CD4-positive, alpha-beta T cell treated with Interferon alpha-2 for 1 hour (primary cell): Measurements from ENCODE around the gene PIEZO2.

Experiments used
- DNase-seq, 2 donors: peaks; one replicate each; pipeline ENCODE4 v3.0.0-alpha.2; 2020 to 2022

PIEZO2 gene

GRCh38 chr18:11024928-11025669 is 124.3 kb downstream of the PIEZO2 start:
- DNase-seq, result no peak

GRCh38 chr18:11021477-11021876 is 127.9 kb downstream of the PIEZO2 start:
- no peak for DNase-seq

GRCh38 chr18:11020877-11021414 is 128.4 kb downstream of the PIEZO2 start:
- DNase-seq, result no peak

- no peak for DNase-seq
These were observed 129.1 kb downstream of the PIEZO2 start for GRCh38 chr18:11020161-11020853.

- no peak for DNase-seq
These were observed 129.9 kb downstream of the PIEZO2 start for GRCh38 chr18:11019295-11020105.

GRCh38 chr18:11009869-11010268 is 139.5 kb downstream of the PIEZO2 start:
- DNase-seq, result no peak

GRCh38 chr18:11009147-11009546 is 140.2 kb downstream of the PIEZO2 start:
- no peak for DNase-seq

- DNase-seq, result no peak
These were observed 140.9 kb downstream of the PIEZO2 start for GRCh38 chr18:11008505-11008904.

GRCh38 chr18:11005528-11005927 is 143.8 kb downstream of the PIEZO2 start:
- DNase-seq, result no peak

GRCh38 chr18:11004951-11005350 is 144.4 kb downstream of the PIEZO2 start:
- DNase-seq, result no peak

GRCh38 chr18:11004294-11004693 is 145.1 kb downstream of the PIEZO2 start:
- DNase-seq, result no peak

GRCh38 chr18:11002796-11003195 is 146.6 kb downstream of the PIEZO2 start:
- no peak for DNase-seq

- no peak for DNase-seq
These were observed 147.1 kb downstream of the PIEZO2 start for GRCh38 chr18:11002277-11002676.

- DNase-seq, result no peak
These were observed 149.3 kb downstream of the PIEZO2 start for GRCh38 chr18:11000071-11000470.

GRCh38 chr18:10997885-10998284 is 151.5 kb downstream of the PIEZO2 start:
- no peak for DNase-seq

- no peak for DNase-seq
These were observed 153.8 kb downstream of the PIEZO2 start for GRCh38 chr18:10995550-10995949.

GRCh38 chr18:10989486-10989885 is 159.9 kb downstream of the PIEZO2 start:
- no peak for DNase-seq

GRCh38 chr18:10985689-10986088 is 163.7 kb downstream of the PIEZO2 start:
- DNase-seq, result no peak

- no peak for DNase-seq
These were observed 170.0 kb downstream of the PIEZO2 start for GRCh38 chr18:10979411-10979810.

GRCh38 chr18:10977042-10977441 is 172.3 kb downstream of the PIEZO2 start:
- DNase-seq, result no peak

GRCh38 chr18:10973567-10974203 is 175.7 kb downstream of the PIEZO2 start:
- no peak for DNase-seq

- no peak for DNase-seq
These were observed 177.7 kb downstream of the PIEZO2 start for GRCh38 chr18:10971717-10972116.

- no peak for DNase-seq
These were observed 184.2 kb downstream of the PIEZO2 start for GRCh38 chr18:10965119-10965518.
